GM19455 (cell line): ENCODE data around the gene PPIP5K2.
A peak's percentile ranks its signal among the peaks of the same experiment; 100 is the strongest.
"Not testable (repeated sequence)": the region's sequence is repeated elsewhere in the genome, so short reads cannot be mapped to it uniquely, and the experiment has no call there.

Source experiments
- ATAC-seq: cut with Tn5 transposase; IDR thresholded peaks from one replicate; pipeline ENCODE4 v1.9.1; 2021; ENCODE audit not compliant: unreplicated experiment

Gene PPIP5K2

GRCh38 chr5:103119765-103120606, at the start of gene PPIP5K2, which contains the start of gene GIN1:
Gene PPIP5K2 (plus strand): TSS chr5:103120301. CDS start chr5:103129590, 9,289 bp downstream.
Gene GIN1 (minus strand): TSS chr5:103120138. CDS start chr5:103108707, 11,431 bp downstream.
- ATAC-seq = peak; percentile 89

- ATAC-seq = not testable (repeated sequence)
Measured at GRCh38 chr5:103073500-103073899, 46.6 kb upstream of the PPIP5K2 start.

- no peak for ATAC-seq
Measured at GRCh38 chr5:103075442-103075841, 44.7 kb upstream of the PPIP5K2 start.

GRCh38 chr5:103079796-103080195, 40.3 kb upstream of the PPIP5K2 start:
- no peak for ATAC-seq

GRCh38 chr5:103086547-103086946, 33.6 kb upstream of the PPIP5K2 start:
- no peak for ATAC-seq

- no peak for ATAC-seq
Measured at GRCh38 chr5:103089272-103089671, 30.8 kb upstream of the PPIP5K2 start.

- ATAC-seq = no peak
Measured at GRCh38 chr5:103090791-103091190, 29.3 kb upstream of the PPIP5K2 start.

GRCh38 chr5:103092676-103093075, 27.4 kb upstream of the PPIP5K2 start:
- no peak for ATAC-seq

GRCh38 chr5:103093727-103094126, 26.4 kb upstream of the PPIP5K2 start:
- ATAC-seq = no peak

- ATAC-seq = no peak
Measured at GRCh38 chr5:103094737-103095136, 25.4 kb upstream of the PPIP5K2 start.

GRCh38 chr5:103098993-103099392, 21.1 kb upstream of the PPIP5K2 start:
- no peak for ATAC-seq

GRCh38 chr5:103101079-103101750, 18.9 kb upstream of the PPIP5K2 start:
- no peak for ATAC-seq

- ATAC-seq = no peak
Measured at GRCh38 chr5:103102234-103102633, 17.9 kb upstream of the PPIP5K2 start.

- no peak for ATAC-seq
Measured at GRCh38 chr5:103108086-103108485, 12.0 kb upstream of the PPIP5K2 start.

GRCh38 chr5:103109277-103109676, 10.8 kb upstream of the PPIP5K2 start:
- ATAC-seq = no peak

- no peak for ATAC-seq
Measured at GRCh38 chr5:103110403-103110802, 9.7 kb upstream of the PPIP5K2 start.

GRCh38 chr5:103111468-103111867, 8.6 kb upstream of the PPIP5K2 start:
- no peak for ATAC-seq

- ATAC-seq = no peak
Measured at GRCh38 chr5:103112910-103113309, 7.2 kb upstream of the PPIP5K2 start.

GRCh38 chr5:103114440-103114839, 5.7 kb upstream of the PPIP5K2 start:
- no peak for ATAC-seq

GRCh38 chr5:103117471-103117991, 2.6 kb upstream of the PPIP5K2 start:
- ATAC-seq = no peak

- no peak for ATAC-seq
Measured at GRCh38 chr5:103119070-103119764, 884 bp upstream of the PPIP5K2 start.
